Immature natural killer cell (primary cell): ENCODE results near the gene RNF20. TPM values are rescaled to one million over a fixed set of nuclear protein-coding genes. Genes with fewer than 3 reads are reported as not detected.

Experiments used
- DNase-seq, 3 donors: peaks; one replicate each; pipeline ENCODE4 v3.0.0; 2022; ENCODE audit warnings: mixed read lengths in 1 of 3
- H3K27ac Mint-ChIP-seq, 6 donors: one replicate each; pipeline ENCODE4 v1.8.0; 2020; ENCODE audit warnings: mixed read lengths in 6 of 6, mild to moderate bottlenecking in 5 of 6, inconsistent platforms in 4 of 6, moderate library complexity in 3 of 6
- H3K27me3 Mint-ChIP-seq, 3 donors: one replicate each; pipeline ENCODE4 v1.8.0; 2020 to 2021; ENCODE audit warnings: low read depth in 3 of 3, mild to moderate bottlenecking in 3 of 3, mixed read lengths in 3 of 3, moderate library complexity in 3 of 3, inconsistent platforms in 1 of 3
- H3K36me3 Mint-ChIP-seq, 3 donors: one replicate each; pipeline ENCODE4 v1.8.0; 2020; ENCODE audit warnings: mixed read lengths in 3 of 3, inconsistent platforms in 2 of 3, mild to moderate bottlenecking in 2 of 3
- H3K4me1 Mint-ChIP-seq, 2 donors: one replicate each; pipeline ENCODE4 v1.8.0; 2020; ENCODE audit warnings: inconsistent platforms in 2 of 2, mild to moderate bottlenecking in 2 of 2, mixed read lengths in 2 of 2, moderate library complexity in 1 of 2
- H3K4me3 Mint-ChIP-seq, 5 donors: one replicate each; pipeline ENCODE4 v1.8.0; 2020; ENCODE audit warnings: mild to moderate bottlenecking in 5 of 5, mixed read lengths in 5 of 5, inconsistent platforms in 3 of 5, moderate library complexity in 3 of 5
- H3K9me3 Mint-ChIP-seq, 6 donors: one replicate each; pipeline ENCODE4 v1.8.0; 2020; ENCODE audit warnings: mild to moderate bottlenecking in 6 of 6, mixed read lengths in 6 of 6, inconsistent platforms in 4 of 6, moderate library complexity in 3 of 6
- polyA plus RNA-seq, 3 donors: library from polyadenylated mRNA; unstranded; fragments of 300-500 nt; fragmentation: Illumina TruSeq; gene quantifications; one replicate each; pipeline ENCODE4 v1.2.3, GENCODE V29; 2021

RNF20 gene, protein sequence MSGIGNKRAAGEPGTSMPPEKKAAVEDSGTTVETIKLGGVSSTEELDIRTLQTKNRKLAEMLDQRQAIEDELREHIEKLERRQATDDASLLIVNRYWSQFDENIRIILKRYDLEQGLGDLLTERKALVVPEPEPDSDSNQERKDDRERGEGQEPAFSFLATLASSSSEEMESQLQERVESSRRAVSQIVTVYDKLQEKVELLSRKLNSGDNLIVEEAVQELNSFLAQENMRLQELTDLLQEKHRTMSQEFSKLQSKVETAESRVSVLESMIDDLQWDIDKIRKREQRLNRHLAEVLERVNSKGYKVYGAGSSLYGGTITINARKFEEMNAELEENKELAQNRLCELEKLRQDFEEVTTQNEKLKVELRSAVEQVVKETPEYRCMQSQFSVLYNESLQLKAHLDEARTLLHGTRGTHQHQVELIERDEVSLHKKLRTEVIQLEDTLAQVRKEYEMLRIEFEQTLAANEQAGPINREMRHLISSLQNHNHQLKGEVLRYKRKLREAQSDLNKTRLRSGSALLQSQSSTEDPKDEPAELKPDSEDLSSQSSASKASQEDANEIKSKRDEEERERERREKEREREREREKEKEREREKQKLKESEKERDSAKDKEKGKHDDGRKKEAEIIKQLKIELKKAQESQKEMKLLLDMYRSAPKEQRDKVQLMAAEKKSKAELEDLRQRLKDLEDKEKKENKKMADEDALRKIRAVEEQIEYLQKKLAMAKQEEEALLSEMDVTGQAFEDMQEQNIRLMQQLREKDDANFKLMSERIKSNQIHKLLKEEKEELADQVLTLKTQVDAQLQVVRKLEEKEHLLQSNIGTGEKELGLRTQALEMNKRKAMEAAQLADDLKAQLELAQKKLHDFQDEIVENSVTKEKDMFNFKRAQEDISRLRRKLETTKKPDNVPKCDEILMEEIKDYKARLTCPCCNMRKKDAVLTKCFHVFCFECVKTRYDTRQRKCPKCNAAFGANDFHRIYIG
- polyA plus RNA-seq, result 10 to 100 TPM; 19.8 to 57.0 (median 26.9) TPM

GRCh38 chr9:101533334-101534204 is at the start of gene RNF20:
Gene RNF20 (plus strand): TSS chr9:101533853. CDS start chr9:101535424, 1,571 bp downstream.
- Mint-ChIP-seq H3K9me3 (no peaks in the 10 kb centered on the region), H3K4me3 (peak within 1 kb of the TSS; percentile 94 to 100 (median 96)), H3K27ac (peak within 1 kb of the TSS; percentile 96 to 100 (median 99)), H3K4me1 (peaks cover 22 to 23% of the 10 kb centered on the region in 2 donors), H3K27me3 (peaks cover 5 to 8% (median 5%) of the 10 kb centered on the region in 3 donors), H3K36me3 (peaks cover 0 to 7% (median 7%) of the 10 kb centered on the region in 3 donors)
- DNase-seq, result peak; percentile 99

GRCh38 chr9:101484046-101484445 is 49.6 kb upstream of the RNF20 start:
- no peaks in the 10 kb centered on the region for H3K4me1 Mint-ChIP-seq
- no peak overlapping the region for H3K27ac Mint-ChIP-seq
- no peaks in the 10 kb centered on the region for H3K36me3 Mint-ChIP-seq
- no peak for DNase-seq
- H3K9me3 Mint-ChIP-seq, result peaks cover 0 to 7% (median 0%) of the 10 kb centered on the region in 6 donors
- no peak overlapping the region for H3K4me3 Mint-ChIP-seq
- H3K27me3 Mint-ChIP-seq, result peaks cover 2 to 24% (median 9%) of the 10 kb centered on the region in 3 donors

DNA sequence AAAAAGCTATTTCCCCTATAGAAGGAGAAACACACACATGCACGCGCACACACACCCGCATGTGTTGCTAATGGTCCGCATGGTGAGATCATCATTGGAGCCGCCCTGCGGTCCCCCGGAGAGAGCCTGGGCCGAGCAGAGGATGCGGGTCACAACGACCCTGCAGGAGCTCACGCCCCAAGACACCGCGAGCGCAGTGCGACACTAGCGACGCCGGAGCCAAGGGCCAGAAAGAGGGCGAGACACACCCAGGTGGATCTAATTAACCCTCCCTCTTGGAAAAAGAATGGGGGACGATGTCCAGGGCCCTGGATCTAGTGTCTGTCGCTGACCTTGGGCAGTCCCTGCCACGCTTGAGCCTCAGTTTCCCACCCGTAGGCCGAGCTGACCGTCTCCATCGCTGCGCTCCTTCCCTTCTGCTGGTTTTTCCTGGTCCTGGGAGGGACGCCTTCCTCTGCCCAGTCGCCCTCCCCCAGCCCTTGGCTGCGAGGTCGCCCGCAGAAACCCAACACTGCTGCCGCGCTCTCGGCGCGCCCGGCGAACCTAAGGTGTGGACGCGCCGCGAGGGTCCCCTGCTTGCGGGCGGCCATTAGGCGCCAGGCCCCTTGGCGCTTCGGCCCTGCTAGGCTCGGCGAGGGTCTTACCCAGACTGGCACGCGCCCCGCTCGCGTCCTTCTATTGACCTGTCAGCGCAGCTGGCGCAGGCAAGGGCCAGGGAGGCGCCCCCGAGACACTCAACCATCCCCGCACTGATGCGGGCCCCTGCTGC is 47.5 kb upstream of the RNF20 start:
- H3K27me3 Mint-ChIP-seq, result peaks cover 2 to 21% (median 9%) of the 10 kb centered on the region in 3 donors
- H3K27ac Mint-ChIP-seq, result no peak overlapping the region
- H3K4me3 Mint-ChIP-seq, result no peak overlapping the region
- no peaks in the 10 kb centered on the region for H3K36me3 Mint-ChIP-seq
- H3K4me1 Mint-ChIP-seq, result no peaks in the 10 kb centered on the region
- DNase-seq, result no peak
- peaks cover 0 to 7% (median 0%) of the 10 kb centered on the region in 6 donors for H3K9me3 Mint-ChIP-seq

DNA sequence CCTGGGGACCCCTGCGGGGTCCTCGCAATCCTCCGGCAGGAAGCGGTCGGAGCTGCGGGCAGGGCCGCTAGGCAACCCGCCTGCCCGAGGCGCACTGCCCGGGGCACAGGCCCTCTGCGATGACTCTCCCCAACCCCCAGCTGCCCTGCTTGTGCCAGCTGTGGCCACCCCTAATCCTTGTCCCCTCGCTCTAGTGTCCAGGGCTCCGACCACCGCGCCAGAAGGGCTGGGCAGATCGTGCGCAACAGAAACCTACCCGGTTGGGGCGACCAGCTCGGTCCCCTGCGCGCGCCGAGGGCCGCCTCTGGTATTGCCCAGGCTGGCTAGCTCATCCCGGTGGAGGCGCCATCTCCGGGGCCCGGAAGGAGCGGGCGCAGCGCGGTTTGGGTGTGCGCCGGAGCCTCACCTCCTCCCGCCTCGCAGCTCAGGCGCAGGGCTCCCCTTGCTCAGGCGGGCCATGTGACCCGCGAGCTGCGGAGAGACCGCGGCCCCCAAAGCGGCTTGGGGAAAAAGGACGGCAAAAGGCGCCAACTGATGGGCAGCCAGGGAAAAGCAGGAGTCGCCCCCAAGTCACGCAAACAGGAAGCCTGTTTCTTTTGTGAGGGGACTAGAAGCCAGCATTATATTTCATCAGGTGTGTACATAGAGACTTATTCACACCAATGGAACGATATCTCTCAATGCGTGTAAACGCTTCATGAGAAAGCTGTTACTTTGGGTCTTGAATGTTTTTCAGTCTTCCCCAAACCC is 46.8 kb upstream of the RNF20 start:
- Mint-ChIP-seq H3K36me3 (no peaks in the 10 kb centered on the region), H3K27ac (no peak overlapping the region), H3K4me3 (no peak overlapping the region), H3K27me3 (peaks cover 2 to 18% (median 9%) of the 10 kb centered on the region in 3 donors), H3K9me3 (peaks cover 0 to 7% (median 0%) of the 10 kb centered on the region in 6 donors), H3K4me1 (no peaks in the 10 kb centered on the region)
- no peak for DNase-seq

DNA sequence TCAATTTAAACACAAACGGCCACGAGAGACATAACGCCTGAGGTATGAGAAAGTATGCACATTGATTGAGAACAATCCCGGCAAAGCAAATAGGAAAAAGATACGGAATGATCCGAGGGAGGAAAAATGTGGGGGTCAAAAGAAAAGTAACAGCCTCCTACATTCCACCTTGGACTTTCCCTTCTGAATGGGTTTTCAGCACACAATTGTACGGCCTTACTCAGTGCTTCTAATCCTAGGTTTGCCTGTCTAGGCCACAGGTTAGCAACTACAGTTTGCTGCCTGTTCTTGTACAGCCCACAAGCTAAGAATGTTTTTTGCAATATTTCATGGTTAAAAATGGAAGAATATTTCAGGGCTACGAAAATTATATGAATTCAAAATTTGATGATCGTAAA is 46.2 kb upstream of the RNF20 start:
- Mint-ChIP-seq H3K4me3 (no peak overlapping the region), H3K4me1 (no peaks in the 10 kb centered on the region), H3K27ac (no peak overlapping the region), H3K27me3 (peaks cover 2 to 18% (median 9%) of the 10 kb centered on the region in 3 donors), H3K36me3 (no peaks in the 10 kb centered on the region), H3K9me3 (peaks cover 0 to 7% (median 0%) of the 10 kb centered on the region in 6 donors)
- DNase-seq, result no peak

DNA sequence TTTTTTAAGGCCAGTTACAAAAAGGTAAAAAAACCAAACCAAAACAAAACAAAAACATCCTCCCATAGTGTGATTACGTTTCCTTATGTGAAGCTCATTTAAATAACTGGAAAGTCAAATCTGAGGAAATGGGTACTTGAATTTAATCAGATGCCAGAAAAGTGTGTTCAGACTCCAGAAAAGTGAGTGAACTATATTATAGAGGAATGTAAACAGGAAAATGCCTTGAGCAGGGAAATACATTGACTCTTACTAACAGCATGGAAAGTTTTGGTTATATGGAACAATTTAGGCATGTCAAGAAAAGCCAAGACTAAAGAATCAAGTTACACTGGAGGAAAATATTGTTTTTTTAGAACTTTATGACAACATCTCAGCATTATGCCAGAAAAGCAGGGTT is 37.8 kb upstream of the RNF20 start:
- H3K27ac Mint-ChIP-seq, result no peak overlapping the region
- H3K4me1 Mint-ChIP-seq, result no peaks in the 10 kb centered on the region
- no peaks in the 10 kb centered on the region for H3K36me3 Mint-ChIP-seq
- peaks cover 0 to 2% (median 0%) of the 10 kb centered on the region in 6 donors for H3K9me3 Mint-ChIP-seq
- H3K27me3 Mint-ChIP-seq, result peaks cover 0 to 3% (median 1%) of the 10 kb centered on the region in 3 donors
- no peak for DNase-seq
- H3K4me3 Mint-ChIP-seq, result no peak overlapping the region

DNA sequence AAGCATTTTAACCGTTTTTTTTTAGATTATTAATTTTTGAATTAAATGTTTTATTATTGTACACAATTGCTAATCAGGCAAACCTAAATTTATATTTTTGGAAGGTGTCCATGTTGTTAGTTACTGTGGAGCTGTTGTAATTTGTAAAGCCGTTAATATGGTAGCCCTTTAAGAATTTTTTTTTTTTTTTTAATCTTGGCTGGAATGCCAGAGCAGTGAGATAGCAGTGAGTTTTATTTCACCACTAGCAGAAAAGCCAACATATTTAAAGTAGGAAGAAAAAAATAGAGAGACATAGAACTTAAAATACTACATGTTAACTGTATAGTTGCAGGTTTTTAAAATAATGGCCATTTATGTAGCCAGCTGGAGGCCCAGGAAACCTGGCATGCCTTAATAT is 35.3 kb upstream of the RNF20 start:
- H3K36me3 Mint-ChIP-seq, result no peaks in the 10 kb centered on the region

GRCh38 chr9:101504188-101504587 is 29.5 kb upstream of the RNF20 start:
- Mint-ChIP-seq H3K27ac (no peak overlapping the region), H3K27me3 (peaks cover 1 to 12% (median 5%) of the 10 kb centered on the region in 3 donors), H3K4me1 (no peaks in the 10 kb centered on the region), H3K36me3 (peaks cover 0 to 3% (median 0%) of the 10 kb centered on the region in 3 donors), H3K4me3 (no peak overlapping the region), H3K9me3 (peaks cover 0 to 5% (median 0%) of the 10 kb centered on the region in 6 donors)
- no peak for DNase-seq

More for the DNA sequence above, 35.3 kb upstream of the RNF20 start:
- Mint-ChIP-seq H3K4me1 (no peaks in the 10 kb centered on the region), H3K27ac (no peak overlapping the region), H3K4me3 (no peak overlapping the region), H3K27me3 (peaks cover 1 to 7% (median 3%) of the 10 kb centered on the region in 3 donors), H3K9me3 (peaks cover 0 to 5% (median 0%) of the 10 kb centered on the region in 6 donors)
- no peak for DNase-seq

GRCh38 chr9:101508211-101508610 is 25.4 kb upstream of the RNF20 start:
- H3K4me1 Mint-ChIP-seq, result no peaks in the 10 kb centered on the region
- H3K36me3 Mint-ChIP-seq, result peaks cover 0 to 3% (median 0%) of the 10 kb centered on the region in 3 donors
- H3K9me3 Mint-ChIP-seq, result no peaks in the 10 kb centered on the region
- H3K27ac Mint-ChIP-seq, result no peak overlapping the region
- H3K27me3 Mint-ChIP-seq, result peaks cover 0 to 5% (median 4%) of the 10 kb centered on the region in 3 donors
- no peak overlapping the region for H3K4me3 Mint-ChIP-seq
- DNase-seq, result no peak

DNA sequence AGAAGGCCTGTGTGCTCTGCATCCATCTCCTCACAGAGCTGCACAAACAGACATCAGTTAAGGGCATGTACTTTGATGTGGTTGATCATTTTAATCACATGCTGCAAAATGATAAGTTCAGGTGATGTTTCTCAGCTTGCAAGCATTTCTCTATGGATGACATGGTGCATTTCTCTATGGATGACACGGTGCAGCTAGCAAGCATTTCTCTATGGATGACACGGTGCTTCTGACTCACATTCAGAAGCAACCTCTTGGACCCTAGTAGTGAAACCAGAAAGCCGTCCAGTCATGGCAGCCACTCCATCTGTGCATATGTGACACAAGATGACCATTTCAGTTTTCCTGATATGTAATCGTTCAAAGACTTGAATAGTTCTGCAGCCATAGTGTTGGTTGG is 24.1 kb upstream of the RNF20 start:
- Mint-ChIP-seq H3K4me1 (no peaks in the 10 kb centered on the region), H3K9me3 (no peaks in the 10 kb centered on the region), H3K27me3 (peaks cover 0 to 9% (median 2%) of the 10 kb centered on the region in 3 donors), H3K27ac (no peak overlapping the region), H3K4me3 (no peak overlapping the region), H3K36me3 (no peaks in the 10 kb centered on the region)
- no peak for DNase-seq

GRCh38 chr9:101510459-101510858 is 23.2 kb upstream of the RNF20 start:
- Mint-ChIP-seq H3K36me3 (no peaks in the 10 kb centered on the region), H3K27me3 (peaks cover 0 to 9% (median 2%) of the 10 kb centered on the region in 3 donors), H3K9me3 (no peaks in the 10 kb centered on the region), H3K4me3 (no peak overlapping the region), H3K27ac (no peak overlapping the region), H3K4me1 (no peaks in the 10 kb centered on the region)
- DNase-seq, result no peak

- Mint-ChIP-seq H3K36me3 (no peaks in the 10 kb centered on the region), H3K4me3 (no peak overlapping the region), H3K27me3 (peaks cover 0 to 9% (median 2%) of the 10 kb centered on the region in 3 donors), H3K9me3 (no peaks in the 10 kb centered on the region), H3K27ac (no peak overlapping the region), H3K4me1 (no peaks in the 10 kb centered on the region)
- no peak for DNase-seq
These were observed 22.6 kb upstream of the RNF20 start for GRCh38 chr9:101511009-101511408.
